HepG2 (cell line): ENCODE measurements around the gene RBMS2. TPM values are rescaled to one million over a fixed set of nuclear protein-coding genes. Genes with fewer than 3 reads are reported as not detected.
"Not testable (repeated sequence)": the region's sequence is repeated elsewhere in the genome, so short reads cannot be mapped to it uniquely, and the experiment has no call there.

Experiments used
- ATAC-seq: fragments of 200-7000 bp; cut with Tn5 transposase; 3 replicates; pipeline ENCODE4 v1.9.1; 2020; ENCODE audit warnings: mild to moderate bottlenecking, moderate library complexity
- BruUV-seq: library from RNA; stranded (reverse); fragments of 400-500 nt; replicated peaks from 2 replicates; lab custom pipeline; 2021; lab: Mats Ljungman, UMichigan
- CTCF ChIA-PET: fragments of 300-600 bp; formaldehyde crosslinking; extraction: SDS; loops from one replicate; lab custom pipeline; 2021; ENCODE audit warnings: low total read pairs, inconsistent platforms, low intra/inter-chr PET ratio; lab: Yijun Ruan, JAX
- POLR2A ChIA-PET: fragments of 350-600 bp; sonication (Branson Sonifier 250); formaldehyde crosslinking; loops from one replicate; lab custom pipeline; 2020; ENCODE audit warnings: antibody characterized with exemption, inconsistent platforms; lab: Yijun Ruan, JAX
- DNase-seq: peaks from one replicate; pipeline ENCODE4 v3.0.0-alpha.2; 2015; ENCODE audit warnings: low spot score
- FAIRE-seq: peaks from 3 replicates; lab custom pipeline; 2011; peaks lifted over from hg19 to GRCh38; lab: Jason Lieb, UNC
- H2AFZ ChIP-seq: one replicate; pipeline ENCODE4 v1.6.1; 2011; ENCODE audit warnings: low read length, inconsistent platforms
- H3K27ac ChIP-seq: fragments of 300-600 bp; 3 replicates; pipeline ENCODE4 v1.8.0; 2011; ENCODE audit warnings: mixed run types, mild to moderate bottlenecking, mixed read lengths, low read length, inconsistent platforms; ENCODE audit not compliant: insufficient read depth; ENCODE audit errors: extremely low read length
- H3K27me3 ChIP-seq, 2 experiments: fragments of 200-600 bp in 1 of 2; 2 replicates in 1 of 2; 3 replicates in 1 of 2; pipeline versions ENCODE4 v1.6.0 to v1.8.0; 2011; ENCODE audit warnings: low read length in 2 of 2, mild to moderate bottlenecking in 2 of 2, moderate library complexity in 2 of 2, inconsistent platforms in 1 of 2; ENCODE audit not compliant: insufficient read depth in 2 of 2, control insufficient read depth in 1 of 2
- H3K36me3 ChIP-seq, 2 experiments: fragments of 200-600 bp in 1 of 2; replicated peaks in 1 of 2; 2 replicates in 1 of 2; 3 replicates in 1 of 2; pipeline versions ENCODE4 v1.5.1 to v1.8.0; 2011; ENCODE audit warnings: low read length in 2 of 2, inconsistent platforms in 1 of 2; ENCODE audit not compliant: insufficient read depth in 2 of 2, control insufficient read depth in 1 of 2
- H3K4me1 ChIP-seq: 2 replicates; pipeline ENCODE4 v1.5.1; 2012; ENCODE audit warnings: low read length, inconsistent platforms; ENCODE audit not compliant: insufficient read depth
- H3K4me2 ChIP-seq: 2 replicates; pipeline ENCODE4 v1.6.0; 2011; ENCODE audit warnings: low read depth, low read length, inconsistent platforms
- H3K4me3 ChIP-seq, 3 experiments: fragments of 200-600 bp in 1 of 3; sonication (generic), shearing (Covaris generic) in 1 of 3; replicated peaks in 1 of 3; 2 replicates each; pipeline ENCODE4 v1.5.1; 2011 to 2016; ENCODE audit warnings: low read length in 3 of 3, inconsistent platforms in 2 of 3, low read depth in 2 of 3, mild to moderate bottlenecking in 2 of 3, control low read depth in 1 of 3, mixed read lengths in 1 of 3; ENCODE audit not compliant: insufficient read depth in 1 of 3
- H3K79me2 ChIP-seq: one replicate; pipeline ENCODE4 v1.6.1; 2011; ENCODE audit warnings: low read length, inconsistent platforms; ENCODE audit not compliant: insufficient read depth
- H3K9ac ChIP-seq: 2 replicates; pipeline ENCODE4 v1.6.0; 2011; ENCODE audit warnings: mild to moderate bottlenecking, low read depth, low read length, inconsistent platforms; ENCODE audit not compliant: insufficient read depth
- H3K9me3 ChIP-seq: 2 replicates; pipeline ENCODE4 v1.5.1; 2012; ENCODE audit warnings: mild to moderate bottlenecking, low read length
- H4K20me1 ChIP-seq: 2 replicates; pipeline ENCODE4 v1.6.0; 2011; ENCODE audit warnings: inconsistent platforms, mild to moderate bottlenecking, low read length, moderate library complexity; ENCODE audit not compliant: insufficient read depth
- STAG1 ChIP-seq: sonication (generic); formaldehyde crosslinking; IDR thresholded peaks from 2 replicates; pipeline ENCODE4 v1.4.0; 2020; ENCODE audit warnings: missing genetic modification reagents
- WGBS: methylation state at CpG from one replicate; pipeline ENCODE4 v1.1.6; 2017; ENCODE audit warnings: low lambda C conversion rate; 5-methylcytosine and 5-hydroxymethylcytosine counted together
- in situ Hi-C: cut with HindIII; loops from 2 replicates; pipeline ENCODE4 v1.10.0; 2017; ENCODE audit warnings: low pct_unique_long_range_greater_than_20kb; ENCODE audit not compliant: extremely low pct_ligation_motif_present
- intact Hi-C: fragments of 100-400 bp; cut with micrococcal nuclease; formaldehyde crosslinking; loops from one replicate; pipeline ENCODE4 v1.10.0; 2022; ENCODE audit not compliant: unreplicated experiment
- polyA plus RNA-seq, 8 experiments: library from polyadenylated mRNA; depleted of rRNA in 3 of 8; stranded (reverse) in 7 of 8; unstranded in 1 of 8; fragments of >200 nt; fragmentation: Illumina TruSeq in 4 of 8; extraction: Trizol in 4 of 8; gene quantifications; 2 replicates each; pipeline versions ENCODE4 v1.2.1 to v1.2.3, GENCODE V29; 2011 to 2016; ENCODE audit warnings: low read depth in 4 of 8, missing spikeins in 1 of 8, mixed read lengths in 1 of 8; ENCODE audit not compliant: insufficient read depth in 1 of 8
- total RNA-seq, 5 experiments: library from RNA; depleted of rRNA; stranded (reverse); fragments of >200 nt; fragmentation: Illumina TruSeq; extraction: Trizol; gene quantifications; 2 replicates each; pipeline ENCODE4 v1.2.3, GENCODE V29; 2016; ENCODE audit warnings: low read depth in 1 of 5
- TF ChIP-seq, protein P1 (sequence below): sonication (generic); formaldehyde crosslinking; IDR thresholded peaks from 2 replicates; pipeline ENCODE4 v1.5.0; 2020; ENCODE audit warnings: mild to moderate bottlenecking, missing genetic modification reagents, moderate library complexity

RBMS2 gene
- total and polyA plus RNA-seq, 2 of the 13 experiments (the other 11 are each of a cell fraction or from before 2014, with no cell fraction given) = 0.53 to 7.4 TPM

DNA sequence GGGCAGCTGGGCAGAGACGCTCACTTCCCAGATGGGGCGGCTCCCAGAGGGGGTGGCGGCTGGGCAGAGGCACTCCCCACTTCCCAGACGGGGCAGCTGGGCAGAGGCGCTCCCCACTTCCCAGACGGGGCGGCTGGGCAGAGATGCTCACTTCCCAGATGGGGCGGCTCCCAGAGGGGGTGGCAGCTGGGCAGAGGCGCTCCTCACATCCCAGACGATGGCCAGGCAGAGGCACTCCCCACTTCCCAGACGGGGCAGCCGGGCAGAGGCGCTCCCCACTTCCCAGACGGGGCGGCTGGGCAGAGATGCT is 27.6 kb upstream of the RBMS2 start:
- in situ Hi-C loops, ATAC-seq, CTCF ChIA-PET, FAIRE-seq, H3K27ac ChIP-seq, H3K4me2 ChIP-seq, BruUV-seq, DNase-seq, H3K36me3 ChIP-seq, H2AFZ ChIP-seq, H3K27me3 ChIP-seq, POLR2A ChIA-PET, H3K79me2 ChIP-seq, H3K9me3 ChIP-seq, intact Hi-C loops, H4K20me1 ChIP-seq, H3K9ac ChIP-seq, H3K4me3 ChIP-seq: not testable (repeated sequence)
- 80% methylated on average over 3 of the region's 15 CpGs for WGBS
- H3K4me1 ChIP-seq = peaks cover 17% of the 10 kb centered on the region

DNA sequence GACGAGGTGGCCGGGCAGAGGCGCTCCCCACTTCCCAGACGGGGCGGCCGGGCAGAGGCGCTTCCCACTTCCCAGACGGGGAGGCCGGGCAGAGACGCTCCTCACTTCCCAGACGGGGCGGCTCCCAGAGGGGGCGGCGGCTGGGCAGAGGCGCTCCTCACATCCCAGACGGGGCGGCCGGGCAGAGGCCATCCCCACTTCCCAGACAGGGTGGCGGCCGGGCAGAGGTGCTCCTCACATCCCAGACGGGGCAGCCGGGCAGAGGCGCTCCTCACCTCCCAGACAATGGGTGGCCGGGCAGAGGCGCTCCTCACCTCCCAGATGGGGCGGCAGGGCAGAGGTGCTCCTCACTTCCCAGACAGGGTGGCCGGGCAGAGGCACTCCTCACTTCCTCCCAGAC is 27.1 kb upstream of the RBMS2 start:
- H3K9ac ChIP-seq, ATAC-seq, H3K9me3 ChIP-seq, FAIRE-seq, POLR2A ChIA-PET, DNase-seq, H2AFZ ChIP-seq, H3K4me2 ChIP-seq, H3K4me3 ChIP-seq, BruUV-seq, intact Hi-C loops, H3K27me3 ChIP-seq, CTCF ChIA-PET, in situ Hi-C loops, H3K79me2 ChIP-seq, H3K27ac ChIP-seq, H3K36me3 ChIP-seq, H4K20me1 ChIP-seq: not testable (repeated sequence)
- peaks cover 12% of the 10 kb centered on the region for H3K4me1 ChIP-seq
- WGBS = no CpG with 5 or more reads among the region's 27 CpGs

DNA sequence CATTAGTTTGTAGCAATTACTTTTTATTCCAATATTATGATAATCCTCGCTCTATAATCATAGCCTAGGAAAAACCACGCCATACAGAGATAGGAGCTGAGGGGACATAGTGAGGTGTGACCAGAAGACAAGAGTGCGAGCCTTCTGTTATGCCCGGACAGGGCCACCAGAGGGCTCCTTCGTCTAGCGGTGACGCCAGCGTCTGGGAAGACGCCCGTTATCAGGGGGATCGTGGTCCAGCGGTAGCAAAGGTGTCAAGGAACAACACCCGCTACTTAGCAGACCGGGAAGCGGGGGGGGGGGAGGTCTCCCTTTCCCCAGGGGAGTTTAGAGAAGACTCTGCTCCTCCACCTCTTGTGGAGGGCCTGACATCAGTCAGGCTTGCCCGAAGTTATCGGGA is 24.9 kb upstream of the RBMS2 start:
- POLR2A ChIA-PET = interaction anchor here (0.7 kb wide), 1 partner anchor 12 kb away, joined by 3 read pairs; no protein-coding TSS in a partner anchor
- FAIRE-seq, ATAC-seq, intact Hi-C loops, H4K20me1 ChIP-seq, in situ Hi-C loops, H3K4me1 ChIP-seq, H3K9ac ChIP-seq, CTCF ChIA-PET, H3K36me3 ChIP-seq, H3K79me2 ChIP-seq, H3K27me3 ChIP-seq, H3K27ac ChIP-seq, H2AFZ ChIP-seq, DNase-seq, BruUV-seq, H3K9me3 ChIP-seq: not testable (repeated sequence)
- Histone ChIP-seq H3K4me2 (peak overlapping the region; percentile 65), H3K4me3 (peak overlapping the region in 2 of 3 experiments; percentile 35 to 40; a peak in 2 of 6 replicates)
- WGBS = under 1% methylated on average over 12 of the region's 17 CpGs
- TF ChIP-seq, protein P1, sequence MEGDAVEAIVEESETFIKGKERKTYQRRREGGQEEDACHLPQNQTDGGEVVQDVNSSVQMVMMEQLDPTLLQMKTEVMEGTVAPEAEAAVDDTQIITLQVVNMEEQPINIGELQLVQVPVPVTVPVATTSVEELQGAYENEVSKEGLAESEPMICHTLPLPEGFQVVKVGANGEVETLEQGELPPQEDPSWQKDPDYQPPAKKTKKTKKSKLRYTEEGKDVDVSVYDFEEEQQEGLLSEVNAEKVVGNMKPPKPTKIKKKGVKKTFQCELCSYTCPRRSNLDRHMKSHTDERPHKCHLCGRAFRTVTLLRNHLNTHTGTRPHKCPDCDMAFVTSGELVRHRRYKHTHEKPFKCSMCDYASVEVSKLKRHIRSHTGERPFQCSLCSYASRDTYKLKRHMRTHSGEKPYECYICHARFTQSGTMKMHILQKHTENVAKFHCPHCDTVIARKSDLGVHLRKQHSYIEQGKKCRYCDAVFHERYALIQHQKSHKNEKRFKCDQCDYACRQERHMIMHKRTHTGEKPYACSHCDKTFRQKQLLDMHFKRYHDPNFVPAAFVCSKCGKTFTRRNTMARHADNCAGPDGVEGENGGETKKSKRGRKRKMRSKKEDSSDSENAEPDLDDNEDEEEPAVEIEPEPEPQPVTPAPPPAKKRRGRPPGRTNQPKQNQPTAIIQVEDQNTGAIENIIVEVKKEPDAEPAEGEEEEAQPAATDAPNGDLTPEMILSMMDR (CRISPR knock-in tag) = peak; percentile 40
- TF ChIP-seq STAG1 (CRISPR knock-in tag) = peak; percentile 35
